WTC11 (cell line): ENCODE measurements around the gene HCST. TPM values are rescaled to one million over a fixed set of nuclear protein-coding genes. Genes with fewer than 3 reads are reported as not detected.

ENCODE experiments used
- ATAC-seq: fragments of 200-7000 bp; cut with Tn5 transposase; 2 replicates; pipeline ENCODE4 v1.10.0; 2021; ENCODE audit warnings: mild to moderate bottlenecking, moderate library complexity
- CTCF ChIA-PET: fragments of 300-600 bp; sonication (Branson Sonifier 250); formaldehyde crosslinking; loops from one replicate; lab custom pipeline; 2021; ENCODE audit warnings: antibody characterized with exemption; lab: Charles Lee
- POLR2A ChIA-PET: fragments of 350-600 bp; sonication (Branson Sonifier 250); formaldehyde crosslinking; loops from one replicate; lab custom pipeline; 2021; ENCODE audit warnings: antibody characterized with exemption; lab: Charles Lee
- DNase-seq: peaks from one replicate; pipeline ENCODE4 v3.0.0; 2021; ENCODE audit warnings: low spot score
- H3K27ac Mint-ChIP-seq: 2 replicates; pipeline ENCODE4 v1.8.0; 2021; ENCODE audit warnings: mixed read lengths
- H3K27me3 Mint-ChIP-seq: 2 replicates; pipeline ENCODE4 v1.8.0; 2021; ENCODE audit warnings: low read depth, mild to moderate bottlenecking, moderate library complexity, mixed read lengths
- H3K36me3 Mint-ChIP-seq: 2 replicates; pipeline ENCODE4 v1.8.0; 2021; ENCODE audit warnings: mixed read lengths
- H3K4me1 Mint-ChIP-seq: 2 replicates; pipeline ENCODE4 v1.8.0; 2022; ENCODE audit warnings: mixed read lengths
- H3K4me3 Mint-ChIP-seq: 2 replicates; pipeline ENCODE4 v1.8.0; 2021; ENCODE audit warnings: mild to moderate bottlenecking, moderate library complexity, mixed read lengths
- H3K9me3 Mint-ChIP-seq: 2 replicates; pipeline ENCODE4 v1.8.0; 2021; ENCODE audit warnings: mixed read lengths
- FOXJ3 ChIP-seq: sonication (generic); formaldehyde crosslinking; IDR thresholded peaks from 2 replicates; pipeline ENCODE4 v1.9.0; 2021; ENCODE audit warnings: missing genetic modification reagents, mild to moderate bottlenecking, borderline replicate concordance
- GABPB1 ChIP-seq: sonication (generic); formaldehyde crosslinking; IDR thresholded peaks from 2 replicates; pipeline ENCODE4 v1.8.1; 2023; ENCODE audit warnings: mild to moderate bottlenecking, missing genetic modification reagents
- JUN ChIP-seq: sonication (generic); formaldehyde crosslinking; IDR thresholded peaks from 2 replicates; pipeline ENCODE4 v1.8.0; 2023; ENCODE audit warnings: mild to moderate bottlenecking, missing genetic modification reagents
- MXD4 ChIP-seq: fragments of 250-450 bp; sonication (Bioruptor Pico); IDR thresholded peaks from 2 replicates; pipeline ENCODE4 v1.8.0; 2021; ENCODE audit warnings: mild to moderate bottlenecking, moderate library complexity, borderline replicate concordance
- NR3C1 ChIP-seq: sonication (generic); formaldehyde crosslinking; conservative IDR thresholded peaks from 2 replicates; pipeline ENCODE4 v1.8.1; 2023; ENCODE audit warnings: low read depth, mild to moderate bottlenecking, missing genetic modification reagents
- TCF7 ChIP-seq: sonication (generic); formaldehyde crosslinking; IDR thresholded peaks from 2 replicates; pipeline ENCODE4 v1.8.0; 2022; ENCODE audit warnings: mild to moderate bottlenecking, low read depth, missing genetic modification reagents, moderate library complexity
- ZNF396 ChIP-seq: fragments of 250-450 bp; sonication (Bioruptor Pico); IDR thresholded peaks from 2 replicates; pipeline ENCODE4 v1.8.0; 2021; ENCODE audit warnings: mild to moderate bottlenecking, moderate library complexity, borderline replicate concordance
- total RNA-seq: library from RNA; stranded (reverse); gene quantifications from 3 replicates; pipeline ENCODE4 v1.2.3, GENCODE V29; 2021
- TF ChIP-seq, protein P1 (sequence below): sonication (generic); formaldehyde crosslinking; IDR thresholded peaks from 2 replicates; pipeline ENCODE4 v1.8.1; 2023; ENCODE audit warnings: mild to moderate bottlenecking, missing genetic modification reagents, moderate library complexity
- TF ChIP-seq, protein P2 (sequence below): fragments of 250-450 bp; sonication (Bioruptor Pico); conservative IDR thresholded peaks from 2 replicates; pipeline ENCODE4 v1.9.0; 2021; ENCODE audit warnings: mild to moderate bottlenecking
- TF ChIP-seq, protein P3 (sequence below): sonication (generic); formaldehyde crosslinking; IDR thresholded peaks from 2 replicates; pipeline ENCODE4 v1.8.0; 2023; ENCODE audit warnings: missing genetic modification reagents, mild to moderate bottlenecking, borderline replicate concordance
- TF ChIP-seq, protein P4 (sequence below): sonication (generic); formaldehyde crosslinking; IDR thresholded peaks from 2 replicates; pipeline ENCODE4 v1.8.0; 2023; ENCODE audit warnings: mild to moderate bottlenecking, missing genetic modification reagents
- TF ChIP-seq, protein P5 (sequence below): sonication (generic); formaldehyde crosslinking; conservative IDR thresholded peaks from 2 replicates; pipeline ENCODE4 v1.8.1; 2022; ENCODE audit warnings: mild to moderate bottlenecking, missing genetic modification reagents
- TF ChIP-seq, protein P6 (sequence below): sonication (generic); formaldehyde crosslinking; IDR thresholded peaks from 2 replicates; pipeline ENCODE4 v1.8.1; 2023; ENCODE audit warnings: mild to moderate bottlenecking, missing genetic modification reagents, moderate library complexity
- TF ChIP-seq, protein P7 (sequence below): sonication (generic); formaldehyde crosslinking; IDR thresholded peaks from 2 replicates; pipeline ENCODE4 v1.8.0; 2022; ENCODE audit warnings: missing genetic modification reagents
- TF ChIP-seq, protein P8 (sequence below): fragments of 250-450 bp; sonication (Bioruptor Pico); IDR thresholded peaks from 2 replicates; pipeline ENCODE4 v1.9.0; 2021; ENCODE audit warnings: moderate library complexity, mild to moderate bottlenecking, inconsistent platforms, borderline replicate concordance

The HCST gene
- total RNA-seq, 1 experiment from 2014 or later: 1.9 TPM

DNA sequence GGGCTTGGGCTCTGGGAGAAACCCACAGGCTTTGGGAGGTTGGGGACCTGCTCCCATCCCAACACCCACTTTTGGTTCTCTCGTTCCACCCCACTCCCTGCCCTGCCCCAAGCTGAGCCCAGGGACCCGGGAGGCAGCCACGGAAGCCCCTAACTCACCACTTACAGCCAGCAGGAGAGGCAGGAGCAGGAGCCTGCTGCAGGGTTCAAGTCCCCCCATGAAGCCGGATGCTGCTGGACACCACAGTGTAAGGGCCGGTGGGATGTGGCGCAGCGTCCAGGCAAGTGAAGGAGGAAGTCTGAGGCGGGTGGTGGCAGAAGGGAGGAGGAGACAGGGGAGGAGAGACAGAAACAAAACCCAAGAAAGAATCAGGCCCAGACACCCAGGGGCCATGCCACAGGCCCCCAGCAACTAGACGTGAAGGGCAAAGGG, 5.7 kb downstream of the HCST start, which contains the start of gene TYROBP (continued):
- TF ChIP-seq, protein P1, sequence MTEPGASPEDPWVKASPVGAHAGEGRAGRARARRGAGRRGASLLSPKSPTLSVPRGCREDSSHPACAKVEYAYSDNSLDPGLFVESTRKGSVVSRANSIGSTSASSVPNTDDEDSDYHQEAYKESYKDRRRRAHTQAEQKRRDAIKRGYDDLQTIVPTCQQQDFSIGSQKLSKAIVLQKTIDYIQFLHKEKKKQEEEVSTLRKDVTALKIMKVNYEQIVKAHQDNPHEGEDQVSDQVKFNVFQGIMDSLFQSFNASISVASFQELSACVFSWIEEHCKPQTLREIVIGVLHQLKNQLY (CRISPR knock-in tag): no peak
- TF ChIP-seq, protein P2, sequence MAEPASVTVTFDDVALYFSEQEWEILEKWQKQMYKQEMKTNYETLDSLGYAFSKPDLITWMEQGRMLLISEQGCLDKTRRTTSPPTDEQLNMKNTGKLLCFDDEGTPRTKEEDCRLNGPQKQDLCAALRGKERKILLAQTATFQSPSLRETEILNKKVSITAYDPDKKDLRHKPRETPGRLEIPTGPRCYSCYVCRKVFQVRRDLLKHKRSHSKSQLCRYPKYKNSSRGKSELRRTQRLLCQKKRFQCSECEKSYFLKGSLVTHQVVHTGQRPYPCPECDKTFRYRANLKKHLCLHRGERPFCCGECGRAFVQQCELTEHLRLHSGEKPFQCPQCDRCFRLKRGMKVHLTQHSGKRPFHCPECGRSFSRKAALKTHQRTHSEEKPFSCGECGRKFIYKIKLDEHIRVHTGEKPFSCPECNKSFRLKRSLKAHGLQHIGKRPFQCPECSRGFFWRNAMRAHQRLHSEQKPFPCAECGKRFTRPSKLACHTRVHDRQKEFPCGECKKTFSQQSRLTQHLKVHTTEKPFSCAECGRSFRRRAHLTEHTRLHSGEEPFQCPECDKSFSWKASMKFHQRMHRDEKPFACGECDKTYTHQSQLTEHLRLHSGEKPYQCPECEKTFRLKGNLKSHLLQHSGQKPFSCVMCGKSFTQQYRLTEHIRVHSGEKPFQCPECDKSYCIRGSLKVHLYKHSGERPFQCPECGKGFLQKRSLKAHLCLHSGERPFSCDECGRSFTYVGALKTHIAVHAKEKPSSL (CRISPR knock-in tag): no peak
- TF ChIP-seq FOXJ3 (CRISPR knock-in tag) (no peak), NR3C1 (no peak), GABPB1 (CRISPR knock-in tag) (no peak), ZNF396 (CRISPR knock-in tag) (no peak), JUN (CRISPR knock-in tag) (no peak), MXD4 (CRISPR knock-in tag) (no peak), TCF7 (CRISPR knock-in tag) (no peak)
- TF ChIP-seq, protein P3, sequence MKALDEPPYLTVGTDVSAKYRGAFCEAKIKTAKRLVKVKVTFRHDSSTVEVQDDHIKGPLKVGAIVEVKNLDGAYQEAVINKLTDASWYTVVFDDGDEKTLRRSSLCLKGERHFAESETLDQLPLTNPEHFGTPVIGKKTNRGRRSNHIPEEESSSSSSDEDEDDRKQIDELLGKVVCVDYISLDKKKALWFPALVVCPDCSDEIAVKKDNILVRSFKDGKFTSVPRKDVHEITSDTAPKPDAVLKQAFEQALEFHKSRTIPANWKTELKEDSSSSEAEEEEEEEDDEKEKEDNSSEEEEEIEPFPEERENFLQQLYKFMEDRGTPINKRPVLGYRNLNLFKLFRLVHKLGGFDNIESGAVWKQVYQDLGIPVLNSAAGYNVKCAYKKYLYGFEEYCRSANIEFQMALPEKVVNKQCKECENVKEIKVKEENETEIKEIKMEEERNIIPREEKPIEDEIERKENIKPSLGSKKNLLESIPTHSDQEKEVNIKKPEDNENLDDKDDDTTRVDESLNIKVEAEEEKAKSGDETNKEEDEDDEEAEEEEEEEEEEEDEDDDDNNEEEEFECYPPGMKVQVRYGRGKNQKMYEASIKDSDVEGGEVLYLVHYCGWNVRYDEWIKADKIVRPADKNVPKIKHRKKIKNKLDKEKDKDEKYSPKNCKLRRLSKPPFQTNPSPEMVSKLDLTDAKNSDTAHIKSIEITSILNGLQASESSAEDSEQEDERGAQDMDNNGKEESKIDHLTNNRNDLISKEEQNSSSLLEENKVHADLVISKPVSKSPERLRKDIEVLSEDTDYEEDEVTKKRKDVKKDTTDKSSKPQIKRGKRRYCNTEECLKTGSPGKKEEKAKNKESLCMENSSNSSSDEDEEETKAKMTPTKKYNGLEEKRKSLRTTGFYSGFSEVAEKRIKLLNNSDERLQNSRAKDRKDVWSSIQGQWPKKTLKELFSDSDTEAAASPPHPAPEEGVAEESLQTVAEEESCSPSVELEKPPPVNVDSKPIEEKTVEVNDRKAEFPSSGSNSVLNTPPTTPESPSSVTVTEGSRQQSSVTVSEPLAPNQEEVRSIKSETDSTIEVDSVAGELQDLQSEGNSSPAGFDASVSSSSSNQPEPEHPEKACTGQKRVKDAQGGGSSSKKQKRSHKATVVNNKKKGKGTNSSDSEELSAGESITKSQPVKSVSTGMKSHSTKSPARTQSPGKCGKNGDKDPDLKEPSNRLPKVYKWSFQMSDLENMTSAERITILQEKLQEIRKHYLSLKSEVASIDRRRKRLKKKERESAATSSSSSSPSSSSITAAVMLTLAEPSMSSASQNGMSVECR (CRISPR knock-in tag): no peak
- TF ChIP-seq, protein P4, sequence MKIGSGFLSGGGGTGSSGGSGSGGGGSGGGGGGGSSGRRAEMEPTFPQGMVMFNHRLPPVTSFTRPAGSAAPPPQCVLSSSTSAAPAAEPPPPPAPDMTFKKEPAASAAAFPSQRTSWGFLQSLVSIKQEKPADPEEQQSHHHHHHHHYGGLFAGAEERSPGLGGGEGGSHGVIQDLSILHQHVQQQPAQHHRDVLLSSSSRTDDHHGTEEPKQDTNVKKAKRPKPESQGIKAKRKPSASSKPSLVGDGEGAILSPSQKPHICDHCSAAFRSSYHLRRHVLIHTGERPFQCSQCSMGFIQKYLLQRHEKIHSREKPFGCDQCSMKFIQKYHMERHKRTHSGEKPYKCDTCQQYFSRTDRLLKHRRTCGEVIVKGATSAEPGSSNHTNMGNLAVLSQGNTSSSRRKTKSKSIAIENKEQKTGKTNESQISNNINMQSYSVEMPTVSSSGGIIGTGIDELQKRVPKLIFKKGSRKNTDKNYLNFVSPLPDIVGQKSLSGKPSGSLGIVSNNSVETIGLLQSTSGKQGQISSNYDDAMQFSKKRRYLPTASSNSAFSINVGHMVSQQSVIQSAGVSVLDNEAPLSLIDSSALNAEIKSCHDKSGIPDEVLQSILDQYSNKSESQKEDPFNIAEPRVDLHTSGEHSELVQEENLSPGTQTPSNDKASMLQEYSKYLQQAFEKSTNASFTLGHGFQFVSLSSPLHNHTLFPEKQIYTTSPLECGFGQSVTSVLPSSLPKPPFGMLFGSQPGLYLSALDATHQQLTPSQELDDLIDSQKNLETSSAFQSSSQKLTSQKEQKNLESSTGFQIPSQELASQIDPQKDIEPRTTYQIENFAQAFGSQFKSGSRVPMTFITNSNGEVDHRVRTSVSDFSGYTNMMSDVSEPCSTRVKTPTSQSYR (CRISPR knock-in tag): no peak
- TF ChIP-seq, protein P5, sequence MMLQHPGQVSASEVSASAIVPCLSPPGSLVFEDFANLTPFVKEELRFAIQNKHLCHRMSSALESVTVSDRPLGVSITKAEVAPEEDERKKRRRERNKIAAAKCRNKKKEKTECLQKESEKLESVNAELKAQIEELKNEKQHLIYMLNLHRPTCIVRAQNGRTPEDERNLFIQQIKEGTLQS (CRISPR knock-in tag): no peak
- TF ChIP-seq, protein P6, sequence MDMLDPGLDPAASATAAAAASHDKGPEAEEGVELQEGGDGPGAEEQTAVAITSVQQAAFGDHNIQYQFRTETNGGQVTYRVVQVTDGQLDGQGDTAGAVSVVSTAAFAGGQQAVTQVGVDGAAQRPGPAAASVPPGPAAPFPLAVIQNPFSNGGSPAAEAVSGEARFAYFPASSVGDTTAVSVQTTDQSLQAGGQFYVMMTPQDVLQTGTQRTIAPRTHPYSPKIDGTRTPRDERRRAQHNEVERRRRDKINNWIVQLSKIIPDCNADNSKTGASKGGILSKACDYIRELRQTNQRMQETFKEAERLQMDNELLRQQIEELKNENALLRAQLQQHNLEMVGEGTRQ (CRISPR knock-in tag): no peak
- TF ChIP-seq, all 79 proteins: peak for 0

DNA sequence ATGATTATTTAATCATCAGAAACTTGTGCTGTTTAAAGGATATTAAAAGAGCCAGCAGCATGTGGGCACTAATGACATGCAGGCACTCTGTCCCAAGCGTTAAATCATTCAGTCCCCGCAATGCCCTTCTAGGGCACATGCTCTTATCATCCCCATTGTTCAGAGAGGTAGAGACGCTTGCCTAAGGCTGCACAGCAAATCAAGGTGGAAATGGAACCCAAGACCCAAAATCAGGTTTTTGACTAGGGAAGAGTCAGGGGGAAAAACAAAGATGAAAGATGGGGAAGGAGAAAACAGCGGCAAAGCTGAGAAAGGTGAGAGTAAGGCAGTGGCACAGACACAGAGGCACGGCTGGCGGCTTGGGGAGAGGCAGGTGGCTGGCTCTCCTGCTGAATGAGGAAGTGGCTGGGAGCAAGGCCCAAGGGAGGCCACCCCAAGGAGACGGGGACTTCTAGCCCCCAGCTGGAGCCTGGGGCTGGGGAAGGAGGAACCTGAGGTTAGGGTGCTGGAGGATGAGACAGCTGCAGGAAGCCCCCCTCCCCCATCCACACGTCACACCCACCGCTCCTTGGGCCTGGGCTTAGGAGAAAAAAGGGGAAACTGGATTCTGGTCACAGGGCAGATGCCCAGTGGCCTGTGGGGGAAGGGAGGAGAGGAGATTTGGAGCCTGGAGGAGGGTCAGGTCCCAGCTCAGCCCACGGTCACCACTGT, 6.8 kb downstream of the HCST start:
- ATAC-seq: no peak

More for the DNA sequence above, 6.8 kb downstream of the HCST start:
- POLR2A ChIA-PET: no interaction called here
- H3K27ac Mint-ChIP-seq: no peak overlapping the region
- no peak overlapping the region for H3K4me3 Mint-ChIP-seq
- peaks cover 17% of the 10 kb centered on the region for H3K4me1 Mint-ChIP-seq
- TF ChIP-seq, protein P7, sequence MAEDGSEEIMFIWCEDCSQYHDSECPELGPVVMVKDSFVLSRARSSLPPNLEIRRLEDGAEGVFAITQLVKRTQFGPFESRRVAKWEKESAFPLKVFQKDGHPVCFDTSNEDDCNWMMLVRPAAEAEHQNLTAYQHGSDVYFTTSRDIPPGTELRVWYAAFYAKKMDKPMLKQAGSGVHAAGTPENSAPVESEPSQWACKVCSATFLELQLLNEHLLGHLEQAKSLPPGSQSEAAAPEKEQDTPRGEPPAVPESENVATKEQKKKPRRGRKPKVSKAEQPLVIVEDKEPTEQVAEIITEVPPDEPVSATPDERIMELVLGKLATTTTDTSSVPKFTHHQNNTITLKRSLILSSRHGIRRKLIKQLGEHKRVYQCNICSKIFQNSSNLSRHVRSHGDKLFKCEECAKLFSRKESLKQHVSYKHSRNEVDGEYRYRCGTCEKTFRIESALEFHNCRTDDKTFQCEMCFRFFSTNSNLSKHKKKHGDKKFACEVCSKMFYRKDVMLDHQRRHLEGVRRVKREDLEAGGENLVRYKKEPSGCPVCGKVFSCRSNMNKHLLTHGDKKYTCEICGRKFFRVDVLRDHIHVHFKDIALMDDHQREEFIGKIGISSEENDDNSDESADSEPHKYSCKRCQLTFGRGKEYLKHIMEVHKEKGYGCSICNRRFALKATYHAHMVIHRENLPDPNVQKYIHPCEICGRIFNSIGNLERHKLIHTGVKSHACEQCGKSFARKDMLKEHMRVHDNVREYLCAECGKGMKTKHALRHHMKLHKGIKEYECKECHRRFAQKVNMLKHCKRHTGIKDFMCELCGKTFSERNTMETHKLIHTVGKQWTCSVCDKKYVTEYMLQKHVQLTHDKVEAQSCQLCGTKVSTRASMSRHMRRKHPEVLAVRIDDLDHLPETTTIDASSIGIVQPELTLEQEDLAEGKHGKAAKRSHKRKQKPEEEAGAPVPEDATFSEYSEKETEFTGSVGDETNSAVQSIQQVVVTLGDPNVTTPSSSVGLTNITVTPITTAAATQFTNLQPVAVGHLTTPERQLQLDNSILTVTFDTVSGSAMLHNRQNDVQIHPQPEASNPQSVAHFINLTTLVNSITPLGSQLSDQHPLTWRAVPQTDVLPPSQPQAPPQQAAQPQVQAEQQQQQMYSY (CRISPR knock-in tag): peak; percentile 51; the same call in 1 of the 2 replicates
- TF ChIP-seq, protein P8, sequence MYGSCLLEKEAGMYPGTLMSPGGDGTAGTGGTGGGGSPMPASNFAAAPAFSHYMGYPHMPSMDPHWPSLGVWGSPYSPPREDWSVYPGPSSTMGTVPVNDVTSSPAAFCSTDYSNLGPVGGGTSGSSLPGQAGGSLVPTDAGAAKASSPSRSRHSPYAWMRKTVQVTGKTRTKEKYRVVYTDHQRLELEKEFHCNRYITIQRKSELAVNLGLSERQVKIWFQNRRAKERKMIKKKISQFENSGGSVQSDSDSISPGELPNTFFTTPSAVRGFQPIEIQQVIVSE (CRISPR knock-in tag): no peak
- no peaks in the 10 kb centered on the region for H3K36me3 Mint-ChIP-seq
- no peaks in the 10 kb centered on the region for H3K9me3 Mint-ChIP-seq
- no peaks in the 10 kb centered on the region for H3K27me3 Mint-ChIP-seq
- CTCF ChIA-PET: interaction anchor here (1.1 kb wide), 1 partner anchor 90 kb away, joined by 3 read pairs; no protein-coding TSS in a partner anchor
- no peak for DNase-seq
